ENCODE measurements around the gene FARS2.

FARS2 gene

GRCh38 chr6:5293692-5294091 lies 32.4 kb downstream of the FARS2 start:
- H3K27ac ChIP-seq: no peak overlapping the region
- DNase-seq (ENCODE audit: low spot score): no peak
- POLR2A ChIA-PET (ENCODE audit: low non-redundant PET): no interaction called here
- no peak for TF ChIP-seq CTCF (conservative IDR thresholded peaks at IDR 0.05; ENCODE audit: low read depth)
- CTCF ChIA-PET: no interaction called here

- POLR2A ChIA-PET (ENCODE audit: low non-redundant PET): no interaction called here
- no peak overlapping the region for H3K27ac ChIP-seq
- CTCF ChIA-PET: interaction anchor here (1.0 kb wide), 1 partner anchor 150 kb away, joined by 3 read pairs; no protein-coding TSS in a partner anchor
Measured at GRCh38 chr6:5294392-5295211, 33.3 kb downstream of the FARS2 start.

GRCh38 chr6:5295623-5296022 lies 34.3 kb downstream of the FARS2 start:
- ChIA-PET CTCF (interaction anchor here (0.6 to 1.0 kb wide), 3 partner anchors 151 to 1317 kb away, joined by 3 to 4 read pairs (median 4); no protein-coding TSS in a partner anchor), POLR2A (ENCODE audit: low non-redundant PET) (interaction anchor here (0.6 kb wide), 1 partner anchor 492 kb away, joined by 9 read pairs; no protein-coding TSS in a partner anchor)
- TF ChIP-seq CTCF (conservative IDR thresholded peaks at IDR 0.05; ENCODE audit: low read depth): no peak
- no peak for DNase-seq (ENCODE audit: low spot score)
- H3K27ac ChIP-seq: no peak overlapping the region

More at GRCh38 chr6:5294392-5295211, 33.3 kb downstream of the FARS2 start:
- TF ChIP-seq CTCF (conservative IDR thresholded peaks at IDR 0.05; ENCODE audit: low read depth): no peak
- no peak for DNase-seq (ENCODE audit: low spot score)

GRCh38 chr6:5300206-5300764 lies 39.0 kb downstream of the FARS2 start:
- no peak for TF ChIP-seq CTCF (conservative IDR thresholded peaks at IDR 0.05; ENCODE audit: low read depth)
- H3K27ac ChIP-seq: no peak overlapping the region
- DNase-seq (ENCODE audit: low spot score): no peak
- ChIA-PET CTCF (interaction anchor here (0.7 to 0.9 kb wide), 2 partner anchors 29 to 153 kb away, joined by 4 to 5 read pairs; no protein-coding TSS in a partner anchor), POLR2A (ENCODE audit: low non-redundant PET) (no interaction called here)

- TF ChIP-seq CTCF (conservative IDR thresholded peaks at IDR 0.05; ENCODE audit: low read depth): no peak
- ChIA-PET POLR2A (ENCODE audit: low non-redundant PET) (interaction anchor here (0.6 kb wide), 1 partner anchor 706 kb away, joined by 4 read pairs; no protein-coding TSS in a partner anchor), CTCF (interaction anchor here (0.6 to 2.3 kb wide), 11 partner anchors 12 to 696 kb away, joined by 3 to 33 read pairs (median 3); no protein-coding TSS in a partner anchor)
- H3K27ac ChIP-seq: no peak overlapping the region
- no peak for DNase-seq (ENCODE audit: low spot score)
Measured at GRCh38 chr6:5302220-5302946, 41.1 kb downstream of the FARS2 start.
